ENCODE results near the gene TCF4. TPM values are rescaled to one million over a fixed set of nuclear protein-coding genes. Genes with fewer than 3 reads are reported as not detected.

The TCF4 gene
- total RNA-seq, 1 donor from 2014 or later = 77.3 TPM

DNA sequence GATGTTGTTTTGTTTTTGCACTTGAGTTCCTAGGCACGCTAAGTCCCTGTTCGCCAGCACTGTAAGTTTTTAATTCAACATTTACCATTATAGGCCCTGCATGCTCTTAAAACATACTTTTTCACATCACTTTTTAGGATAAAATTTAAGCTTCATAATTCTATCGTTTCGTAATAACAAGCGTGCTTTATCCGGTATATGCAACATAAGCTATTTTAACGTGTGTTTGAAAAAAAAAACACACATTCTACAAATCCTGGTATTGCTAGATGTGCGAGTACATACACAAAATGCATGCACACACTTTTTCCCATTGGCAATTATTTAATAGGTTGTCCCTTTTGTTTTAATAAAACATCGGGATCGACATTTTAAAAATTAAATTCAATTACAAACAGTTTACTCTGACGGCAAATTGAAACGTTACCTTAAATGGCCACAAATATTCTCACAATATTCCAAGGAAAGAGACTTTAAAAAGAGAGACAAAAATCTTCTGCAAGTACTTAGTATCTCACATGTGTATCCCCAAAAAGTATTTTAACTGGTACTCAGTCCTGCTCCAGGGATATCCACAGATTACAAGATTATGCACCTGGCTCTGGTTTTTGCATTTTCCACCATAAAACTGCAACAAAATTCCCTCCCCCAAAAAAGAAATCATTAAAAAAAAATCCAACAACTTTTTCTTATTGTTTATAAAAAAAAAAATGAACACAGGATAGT lies 1.0 kb upstream of the TCF4 start:
- no peak for DNase-seq (ENCODE audit: extremely low spot score, unreplicated experiment)
- Mint-ChIP-seq H3K36me3 (ENCODE audit: unreplicated experiment) (peaks cover 4% of the 10 kb centered on the region), H3K27me3 (ENCODE audit: unreplicated experiment) (no peaks in the 10 kb centered on the region), H3K27ac (ENCODE audit: unreplicated experiment) (peak overlapping the region; percentile 88), H3K4me3 (ENCODE audit: unreplicated experiment) (peak overlapping the region; percentile 85), H3K4me1 (ENCODE audit: unreplicated experiment) (peaks cover 30% of the 10 kb centered on the region), H3K9me3 (ENCODE audit: unreplicated experiment) (no peaks in the 10 kb centered on the region)
- TF ChIP-seq CTCF (IDR thresholded peaks at IDR 0.05) = no peak

DNA sequence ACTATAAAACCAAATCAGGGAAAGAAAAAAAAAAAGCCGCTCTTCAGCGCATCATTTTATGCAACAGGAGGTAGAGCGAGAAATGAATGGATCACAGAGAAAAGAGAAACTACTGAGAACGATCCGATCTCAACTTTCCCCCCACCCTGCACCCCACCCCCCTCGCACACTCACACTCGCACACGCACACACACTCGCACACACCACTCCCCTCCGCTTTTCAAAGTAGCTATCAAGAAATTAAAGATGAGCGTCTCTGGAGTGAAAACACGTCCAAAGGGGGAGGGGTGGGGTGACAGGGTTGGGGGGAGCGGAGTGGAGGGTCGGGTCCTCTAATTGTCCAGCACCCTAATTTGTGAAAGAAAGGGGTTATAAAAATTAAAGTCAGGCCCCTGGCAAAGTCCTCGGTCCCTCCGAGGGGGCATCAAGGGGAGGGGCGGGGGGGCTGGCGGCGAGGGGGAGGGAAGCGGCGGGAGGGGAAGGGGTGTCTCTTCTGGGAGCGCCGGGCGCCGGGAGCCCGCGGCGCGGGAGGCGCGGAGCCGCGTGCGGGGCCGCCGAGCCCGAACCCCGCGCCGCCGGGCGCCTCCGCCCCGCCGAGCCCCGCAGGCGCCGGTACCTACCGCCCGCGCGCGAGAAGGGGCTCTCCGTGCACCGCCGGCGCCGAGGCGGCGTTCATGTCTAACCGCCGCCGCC lies 428 bp downstream of the TCF4 start:
- H3K4me1 Mint-ChIP-seq (ENCODE audit: unreplicated experiment) = peaks cover 30% of the 10 kb centered on the region
- TF ChIP-seq CTCF (IDR thresholded peaks at IDR 0.05) = no peak
- peak overlapping the region; percentile 91 for H3K4me3 Mint-ChIP-seq (ENCODE audit: unreplicated experiment)
- H3K36me3 Mint-ChIP-seq (ENCODE audit: unreplicated experiment) = peaks cover 10% of the 10 kb centered on the region
- H3K27ac Mint-ChIP-seq (ENCODE audit: unreplicated experiment) = peak overlapping the region; percentile 72
- H3K27me3 Mint-ChIP-seq (ENCODE audit: unreplicated experiment) = no peaks in the 10 kb centered on the region
- DNase-seq (ENCODE audit: extremely low spot score, unreplicated experiment) = no peak
- no peaks in the 10 kb centered on the region for H3K9me3 Mint-ChIP-seq (ENCODE audit: unreplicated experiment)

- no peaks in the 10 kb centered on the region for H3K27me3 Mint-ChIP-seq (ENCODE audit: unreplicated experiment)
- H3K36me3 Mint-ChIP-seq (ENCODE audit: unreplicated experiment) = peaks cover 15% of the 10 kb centered on the region
- peaks cover 34% of the 10 kb centered on the region for H3K4me1 Mint-ChIP-seq (ENCODE audit: unreplicated experiment)
- H3K9me3 Mint-ChIP-seq (ENCODE audit: unreplicated experiment) = no peaks in the 10 kb centered on the region
- H3K27ac Mint-ChIP-seq (ENCODE audit: unreplicated experiment) = peak overlapping the region; percentile 72
- H3K4me3 Mint-ChIP-seq (ENCODE audit: unreplicated experiment) = peak overlapping the region; percentile 91
- no peak for DNase-seq (ENCODE audit: extremely low spot score, unreplicated experiment)
- no peak for TF ChIP-seq CTCF (IDR thresholded peaks at IDR 0.05)
These were observed 2.0 kb downstream of the TCF4 start for GRCh38 chr18:55585920-55586561.

- peak overlapping the region; percentile 91 for H3K4me3 Mint-ChIP-seq (ENCODE audit: unreplicated experiment)
- no peak for TF ChIP-seq CTCF (IDR thresholded peaks at IDR 0.05)
- no peaks in the 10 kb centered on the region for H3K27me3 Mint-ChIP-seq (ENCODE audit: unreplicated experiment)
- H3K9me3 Mint-ChIP-seq (ENCODE audit: unreplicated experiment) = no peaks in the 10 kb centered on the region
- H3K36me3 Mint-ChIP-seq (ENCODE audit: unreplicated experiment) = peaks cover 15% of the 10 kb centered on the region
- H3K4me1 Mint-ChIP-seq (ENCODE audit: unreplicated experiment) = peaks cover 34% of the 10 kb centered on the region
- peak overlapping the region; percentile 72 for H3K27ac Mint-ChIP-seq (ENCODE audit: unreplicated experiment)
- DNase-seq (ENCODE audit: extremely low spot score, unreplicated experiment) = no peak
These were observed 2.7 kb downstream of the TCF4 start for GRCh38 chr18:55585065-55585919.

All from osteocyte (in vitro differentiated cells).